Measurements from ENCODE around the gene CDH16. TPM values are rescaled to one million over a fixed set of nuclear protein-coding genes. Genes with fewer than 3 reads are reported as not detected.
A peak's percentile ranks its signal among the peaks of the same experiment; 100 is the strongest.

The CDH16 gene
- total RNA-seq, 1 donor from 2014 or later = not detected

- peak overlapping the region; percentile 72 for H3K27ac Mint-ChIP-seq
- DNase-seq (ENCODE audit: low spot score in 2 of 2, unreplicated experiment in 2 of 2) = no peak
- no peak overlapping the region for H3K4me3 Mint-ChIP-seq
- H3K27me3 Mint-ChIP-seq (ENCODE audit: low read depth) = no peaks in the 10 kb centered on the region
- no peaks in the 10 kb centered on the region for H3K9me3 Mint-ChIP-seq
- no peak for TF ChIP-seq CTCF (IDR thresholded peaks at IDR 0.05; ENCODE audit: unreplicated experiment)
- peaks cover 12% of the 10 kb centered on the region for H3K36me3 Mint-ChIP-seq
- peaks cover 34% of the 10 kb centered on the region for H3K4me1 Mint-ChIP-seq
Observed at GRCh38 chr16:66888647-66889615, 29.8 kb downstream of the CDH16 start.

GRCh38 chr16:66886914-66887313, 31.8 kb downstream of the CDH16 start:
- no peaks in the 10 kb centered on the region for H3K9me3 Mint-ChIP-seq
- peaks cover 12% of the 10 kb centered on the region for H3K36me3 Mint-ChIP-seq
- TF ChIP-seq CTCF (IDR thresholded peaks at IDR 0.05; ENCODE audit: unreplicated experiment) = no peak
- H3K27ac Mint-ChIP-seq = peak overlapping the region; percentile 51
- H3K4me1 Mint-ChIP-seq = peaks cover 35% of the 10 kb centered on the region
- no peak for DNase-seq (ENCODE audit: low spot score in 2 of 2, unreplicated experiment in 2 of 2)
- no peak overlapping the region for H3K4me3 Mint-ChIP-seq
- no peaks in the 10 kb centered on the region for H3K27me3 Mint-ChIP-seq (ENCODE audit: low read depth)

- H3K9me3 Mint-ChIP-seq = no peaks in the 10 kb centered on the region
- no peak for DNase-seq (ENCODE audit: low spot score in 2 of 2, unreplicated experiment in 2 of 2)
- no peaks in the 10 kb centered on the region for H3K27me3 Mint-ChIP-seq (ENCODE audit: low read depth)
- H3K36me3 Mint-ChIP-seq = peaks cover 12% of the 10 kb centered on the region
- peak overlapping the region; percentile 51 for H3K27ac Mint-ChIP-seq
- peaks cover 36% of the 10 kb centered on the region for H3K4me1 Mint-ChIP-seq
- no peak overlapping the region for H3K4me3 Mint-ChIP-seq
- no peak for TF ChIP-seq CTCF (IDR thresholded peaks at IDR 0.05; ENCODE audit: unreplicated experiment)
Observed at GRCh38 chr16:66886321-66886720, 32.4 kb downstream of the CDH16 start.

- no peak for TF ChIP-seq CTCF (IDR thresholded peaks at IDR 0.05; ENCODE audit: unreplicated experiment)
- Mint-ChIP-seq H3K9me3 (no peaks in the 10 kb centered on the region), H3K27me3 (ENCODE audit: low read depth) (no peaks in the 10 kb centered on the region), H3K27ac (peak overlapping the region; percentile 82), H3K4me1 (peaks cover 36% of the 10 kb centered on the region), H3K36me3 (peaks cover 12% of the 10 kb centered on the region), H3K4me3 (no peak overlapping the region)
- DNase-seq (ENCODE audit: low spot score in 2 of 2, unreplicated experiment in 2 of 2) = no peak
Observed at GRCh38 chr16:66885491-66885890, 33.2 kb downstream of the CDH16 start.

- peaks cover 33% of the 10 kb centered on the region for H3K4me1 Mint-ChIP-seq
- no peaks in the 10 kb centered on the region for H3K9me3 Mint-ChIP-seq
- DNase-seq (ENCODE audit: low spot score in 2 of 2, unreplicated experiment in 2 of 2) = no peak
- H3K36me3 Mint-ChIP-seq = peaks cover 12% of the 10 kb centered on the region
- H3K4me3 Mint-ChIP-seq = no peak overlapping the region
- TF ChIP-seq CTCF (IDR thresholded peaks at IDR 0.05; ENCODE audit: unreplicated experiment) = no peak
- H3K27ac Mint-ChIP-seq = no peak overlapping the region
- H3K27me3 Mint-ChIP-seq (ENCODE audit: low read depth) = no peaks in the 10 kb centered on the region
Observed at GRCh38 chr16:66882702-66883101, 36.0 kb downstream of the CDH16 start.
